IPS-20b (cell line): ENCODE data around the gene PDE1C.

Source experiments
- H3K27ac ChIP-seq: one replicate; pipeline ENCODE4 v1.5.1; 2013; ENCODE audit warnings: low read length
- H3K27me3 ChIP-seq: 2 replicates; pipeline ENCODE4 v1.6.1; 2013; ENCODE audit warnings: mild to moderate bottlenecking, low read length, inconsistent platforms; ENCODE audit not compliant: insufficient read depth
- H3K36me3 ChIP-seq: 2 replicates; pipeline ENCODE4 v1.6.1; 2013; ENCODE audit warnings: low read depth, mild to moderate bottlenecking, inconsistent platforms, low read length, moderate library complexity; ENCODE audit not compliant: insufficient read depth
- H3K4me1 ChIP-seq: 2 replicates; pipeline ENCODE4 v1.6.1; 2013; ENCODE audit warnings: mild to moderate bottlenecking, control low read depth, inconsistent platforms, low read length, moderate library complexity; ENCODE audit not compliant: insufficient read depth
- H3K4me3 ChIP-seq: 2 replicates; pipeline ENCODE4 v1.5.1; 2013; ENCODE audit warnings: mild to moderate bottlenecking, low read length, inconsistent platforms
- H3K9ac ChIP-seq: 2 replicates; pipeline ENCODE4 v1.6.1; 2013; ENCODE audit warnings: low read depth, mild to moderate bottlenecking, inconsistent platforms, low read length, moderate library complexity
- H3K9me3 ChIP-seq: 2 replicates; pipeline ENCODE4 v1.6.1; 2013; ENCODE audit warnings: mild to moderate bottlenecking, low read depth, low read length, inconsistent platforms; ENCODE audit not compliant: insufficient read depth

Gene PDE1C

GRCh38 chr7:31816810-31817209 is 253.4 kb downstream of the PDE1C start:
- no peaks in the 10 kb centered on the region for H3K27me3 ChIP-seq
- H3K4me3 ChIP-seq, result no peak overlapping the region
- H3K9ac ChIP-seq, result no peak overlapping the region
- 0 out of 2 replicates have a peak, but pooled peaks cover 3% of the 10 kb centered on the region for H3K4me1 ChIP-seq
- no peak overlapping the region for H3K27ac ChIP-seq
- no peaks in the 10 kb centered on the region for H3K36me3 ChIP-seq
- no peaks in the 10 kb centered on the region for H3K9me3 ChIP-seq

- H3K36me3 ChIP-seq, result no peaks in the 10 kb centered on the region
- 0 out of 2 replicates have a peak, but pooled peaks cover 3% of the 10 kb centered on the region for H3K4me1 ChIP-seq
- no peaks in the 10 kb centered on the region for H3K9me3 ChIP-seq
- no peak overlapping the region for H3K9ac ChIP-seq
- no peaks in the 10 kb centered on the region for H3K27me3 ChIP-seq
- H3K27ac ChIP-seq, result no peak overlapping the region
- no peak overlapping the region for H3K4me3 ChIP-seq
Measured at GRCh38 chr7:31815796-31816195, 254.4 kb downstream of the PDE1C start.

- H3K36me3 ChIP-seq, result no peaks in the 10 kb centered on the region
- H3K27ac ChIP-seq, result no peak overlapping the region
- no peaks in the 10 kb centered on the region for H3K9me3 ChIP-seq
- H3K4me3 ChIP-seq, result no peak overlapping the region
- no peak overlapping the region for H3K9ac ChIP-seq
- H3K4me1 ChIP-seq, result no peaks in the 10 kb centered on the region
- no peaks in the 10 kb centered on the region for H3K27me3 ChIP-seq
Measured at GRCh38 chr7:31814187-31814586, 256.0 kb downstream of the PDE1C start.

DNA sequence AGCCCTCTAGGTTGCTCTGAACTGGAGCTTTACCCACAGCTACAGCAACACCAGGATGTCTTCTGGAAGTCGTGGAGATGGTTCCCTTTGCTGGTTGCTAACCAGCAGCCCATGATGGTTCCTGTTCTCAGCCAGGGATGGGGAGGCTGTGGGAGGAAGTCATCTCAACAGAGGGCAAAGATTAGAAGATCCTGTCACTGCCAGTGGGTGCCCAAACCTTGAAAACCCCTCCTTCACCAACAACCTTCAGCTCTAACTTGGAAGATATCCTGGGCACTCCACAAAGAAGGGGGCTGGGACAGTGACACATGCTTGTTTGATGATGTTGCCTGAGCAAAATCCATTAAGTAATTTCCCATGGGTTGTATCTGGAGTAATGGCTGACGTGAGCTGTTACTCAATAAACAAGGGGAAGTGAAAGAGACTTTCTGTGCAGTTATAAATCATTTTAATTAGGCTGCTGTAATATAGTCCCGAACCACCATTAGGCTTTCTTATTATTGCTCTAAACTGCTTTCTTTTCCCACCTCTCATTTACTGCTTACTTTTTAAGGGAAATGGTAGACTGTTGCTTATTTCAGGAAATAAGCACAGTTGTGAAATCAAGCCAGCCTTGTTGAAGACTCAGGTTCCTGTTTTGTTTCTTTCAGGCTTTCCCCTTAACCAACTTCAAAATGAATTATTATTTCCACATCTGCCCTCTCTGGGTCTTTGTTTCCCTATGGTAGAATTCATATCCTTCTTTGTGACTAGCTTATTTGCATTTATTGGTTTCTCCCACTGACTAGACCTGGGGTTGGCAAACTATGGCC is 258.4 kb downstream of the PDE1C start:
- H3K27me3 ChIP-seq, result no peaks in the 10 kb centered on the region
- no peaks in the 10 kb centered on the region for H3K4me1 ChIP-seq
- H3K9me3 ChIP-seq, result no peaks in the 10 kb centered on the region
- no peaks in the 10 kb centered on the region for H3K36me3 ChIP-seq
- no peak overlapping the region for H3K9ac ChIP-seq
- H3K27ac ChIP-seq, result no peak overlapping the region
- no peak overlapping the region for H3K4me3 ChIP-seq

- no peak overlapping the region for H3K9ac ChIP-seq
Measured at GRCh38 chr7:31805209-31805818, 264.9 kb downstream of the PDE1C start.

GRCh38 chr7:31796375-31796774 is 273.8 kb downstream of the PDE1C start:
- Histone ChIP-seq H3K36me3 (no peaks in the 10 kb centered on the region), H3K4me1 (no peaks in the 10 kb centered on the region), H3K4me3 (no peak overlapping the region), H3K9me3 (no peaks in the 10 kb centered on the region), H3K27me3 (peaks cover 3% of the 10 kb centered on the region; the same call in 1 of the 2 replicates), H3K27ac (no peak overlapping the region), H3K9ac (no peak overlapping the region)

More at GRCh38 chr7:31805209-31805818, 264.9 kb downstream of the PDE1C start:
- no peaks in the 10 kb centered on the region for H3K4me1 ChIP-seq
- no peak overlapping the region for H3K27ac ChIP-seq
- no peaks in the 10 kb centered on the region for H3K9me3 ChIP-seq
- H3K4me3 ChIP-seq, result no peak overlapping the region
- H3K27me3 ChIP-seq, result no peaks in the 10 kb centered on the region
- H3K36me3 ChIP-seq, result no peaks in the 10 kb centered on the region

DNA sequence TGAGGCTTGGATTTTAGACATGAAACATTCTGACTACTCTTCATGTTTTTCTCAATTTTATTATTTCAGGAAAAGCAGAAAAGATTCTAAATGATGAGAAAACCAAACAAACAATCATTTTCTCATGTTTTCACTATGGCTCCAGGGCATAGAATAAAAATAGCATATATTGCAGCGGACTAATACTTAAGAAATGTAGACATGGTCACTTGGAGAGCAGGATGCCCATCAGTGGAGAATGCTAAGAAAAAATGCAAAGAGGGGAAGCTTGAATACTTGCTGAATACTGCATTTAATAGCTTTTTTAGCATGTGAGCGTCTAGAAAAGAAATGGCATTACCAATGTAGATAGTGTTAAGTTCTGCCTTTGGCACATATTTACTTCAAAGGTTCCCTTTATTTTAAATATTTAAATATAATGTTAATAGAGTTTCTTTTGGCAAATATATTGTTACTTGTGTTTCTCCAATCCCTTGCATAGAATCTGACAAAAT is 275.3 kb downstream of the PDE1C start:
- Histone ChIP-seq H3K9ac (no peak overlapping the region), H3K36me3 (no peaks in the 10 kb centered on the region), H3K4me3 (no peak overlapping the region), H3K27me3 (peaks cover 5% of the 10 kb centered on the region; the same call in 1 of the 2 replicates), H3K27ac (no peak overlapping the region), H3K4me1 (no peaks in the 10 kb centered on the region), H3K9me3 (no peaks in the 10 kb centered on the region)

DNA sequence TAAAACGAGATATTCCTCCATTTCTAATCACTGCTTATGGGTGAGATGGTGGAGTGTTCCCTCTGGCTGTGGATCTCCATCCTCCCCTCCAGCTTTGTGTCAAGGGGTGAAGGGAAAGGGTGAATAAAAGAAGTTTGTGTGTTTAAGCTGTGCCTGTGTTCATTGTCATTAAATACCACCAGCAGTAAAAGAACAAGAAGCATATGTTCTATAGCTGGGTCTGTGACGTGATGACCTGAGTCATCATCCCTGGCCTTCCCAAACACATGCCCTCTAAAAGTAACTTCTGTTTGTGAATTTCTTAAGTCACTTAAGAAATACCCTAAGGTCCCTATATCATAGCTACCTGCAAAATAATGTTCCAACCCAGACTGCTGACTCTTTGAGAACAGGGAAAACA is 278.3 kb downstream of the PDE1C start:
- no peaks in the 10 kb centered on the region for H3K4me1 ChIP-seq
- no peaks in the 10 kb centered on the region for H3K36me3 ChIP-seq
- no peak overlapping the region for H3K4me3 ChIP-seq
- H3K9me3 ChIP-seq, result no peaks in the 10 kb centered on the region
- H3K27me3 ChIP-seq, result peaks cover 13% of the 10 kb centered on the region; the same call in 1 of the 2 replicates
- H3K27ac ChIP-seq, result no peak overlapping the region
- H3K9ac ChIP-seq, result no peak overlapping the region

DNA sequence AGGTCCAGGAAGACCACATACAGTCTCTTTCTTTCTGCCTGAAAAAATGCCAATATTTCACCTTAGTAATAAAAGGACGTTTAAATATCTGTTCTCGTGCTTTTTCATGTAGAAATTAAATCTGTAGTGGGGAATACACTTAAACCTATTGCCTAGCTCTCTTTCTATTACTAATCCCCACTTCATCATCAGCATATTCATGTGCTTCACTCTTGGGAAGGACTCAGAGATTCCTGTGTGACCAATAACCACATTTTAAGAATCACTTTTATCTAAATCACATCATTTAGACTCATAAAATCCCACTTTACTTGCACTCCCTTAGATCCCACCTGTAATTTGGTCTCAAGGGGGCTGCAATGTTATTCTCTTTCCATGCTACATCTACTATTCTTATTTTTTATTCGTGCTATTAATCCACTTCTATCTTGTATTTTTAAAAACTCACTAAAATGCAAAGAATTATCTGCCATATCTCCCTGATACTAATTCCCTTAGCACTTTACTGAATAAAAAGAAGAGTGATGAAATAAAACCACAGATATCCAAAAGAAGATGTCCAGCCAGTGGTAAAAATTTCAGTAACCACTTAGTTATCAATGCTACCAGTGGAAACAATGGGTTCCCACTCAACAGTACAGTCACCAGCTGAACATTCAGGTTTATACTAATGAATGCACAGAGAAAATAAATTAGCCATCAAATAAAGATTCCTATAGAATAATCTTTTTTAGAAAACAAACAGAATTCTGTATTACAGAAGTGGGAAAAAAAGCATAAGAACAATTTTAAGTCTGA is 281.1 kb downstream of the PDE1C start:
- H3K27me3 ChIP-seq, result peaks cover 24% of the 10 kb centered on the region
- H3K4me3 ChIP-seq, result no peak overlapping the region
- no peaks in the 10 kb centered on the region for H3K4me1 ChIP-seq
- H3K9me3 ChIP-seq, result no peaks in the 10 kb centered on the region
- no peak overlapping the region for H3K27ac ChIP-seq
- no peaks in the 10 kb centered on the region for H3K36me3 ChIP-seq
- H3K9ac ChIP-seq, result no peak overlapping the region

GRCh38 chr7:31788445-31788844 is 281.8 kb downstream of the PDE1C start:
- H3K9me3 ChIP-seq, result no peaks in the 10 kb centered on the region
- no peak overlapping the region for H3K27ac ChIP-seq
- H3K4me1 ChIP-seq, result no peaks in the 10 kb centered on the region
- no peak overlapping the region for H3K4me3 ChIP-seq
- peaks cover 24% of the 10 kb centered on the region for H3K27me3 ChIP-seq
- H3K36me3 ChIP-seq, result no peaks in the 10 kb centered on the region
- H3K9ac ChIP-seq, result no peak overlapping the region

GRCh38 chr7:31786326-31786725 is 283.9 kb downstream of the PDE1C start:
- no peaks in the 10 kb centered on the region for H3K4me1 ChIP-seq

More at GRCh38 chr7:31786326-31786725, 283.9 kb downstream of the PDE1C start:
- H3K27me3 ChIP-seq, result peaks cover 28% of the 10 kb centered on the region
- H3K27ac ChIP-seq, result no peak overlapping the region
- H3K36me3 ChIP-seq, result no peaks in the 10 kb centered on the region
- H3K4me3 ChIP-seq, result no peak overlapping the region
- no peaks in the 10 kb centered on the region for H3K9me3 ChIP-seq
- no peak overlapping the region for H3K9ac ChIP-seq
